HepG2 (cell line): ENCODE data around the gene PNPLA2. TPM values are rescaled to one million over a fixed set of nuclear protein-coding genes. Genes with fewer than 3 reads are reported as not detected.

Source experiments
- BORCS8-MEF2B ChIP-seq: sonication (generic); formaldehyde crosslinking; IDR thresholded peaks from 2 replicates; pipeline ENCODE4 v1.8.0; 2022; ENCODE audit warnings: mild to moderate bottlenecking, missing genetic modification reagents
- E2F1 ChIP-seq: sonication (generic); formaldehyde crosslinking; IDR thresholded peaks from 2 replicates; pipeline ENCODE4 v1.5.0; 2020; ENCODE audit warnings: missing genetic modification reagents
- ESRRA ChIP-seq: sonication (generic); formaldehyde crosslinking; IDR thresholded peaks from 2 replicates; pipeline ENCODE4 v1.5.1; 2020; ENCODE audit warnings: mild to moderate bottlenecking, low read depth, missing genetic modification reagents
- HMG20A ChIP-seq: IDR thresholded peaks from 2 replicates; pipeline ENCODE4 v1.6.1; 2016; ENCODE audit warnings: borderline replicate concordance
- PCBP2 ChIP-seq: fragments of 200-400 bp; formaldehyde crosslinking; optimal IDR thresholded peaks from 2 replicates; pipeline ENCODE3; 2018; ENCODE audit warnings: low read length, low read depth; ENCODE audit not compliant: poor library complexity, severe bottlenecking
- PHF5A ChIP-seq: IDR thresholded peaks from one replicate; pipeline ENCODE4 v1.6.1; 2018; ENCODE audit warnings: low read depth, missing genetic modification reagents; ENCODE audit not compliant: unreplicated experiment
- RERE ChIP-seq: IDR thresholded peaks from 2 replicates; pipeline ENCODE4 v1.6.1; 2016; ENCODE audit warnings: low read depth, missing genetic modification reagents, missing compliant biosample characterization
- STAT5B ChIP-seq: sonication (generic); formaldehyde crosslinking; IDR thresholded peaks from 2 replicates; pipeline ENCODE4 v1.4.0; 2020; ENCODE audit warnings: missing genetic modification reagents
- THAP8 ChIP-seq: sonication (generic); formaldehyde crosslinking; IDR thresholded peaks from 2 replicates; pipeline ENCODE4 v1.5.1; 2020; ENCODE audit warnings: missing genetic modification reagents, mild to moderate bottlenecking, borderline replicate concordance
- TRAFD1 ChIP-seq: sonication (generic); formaldehyde crosslinking; IDR thresholded peaks from 2 replicates; pipeline ENCODE4 v1.5.1; 2020; ENCODE audit warnings: missing genetic modification reagents, mild to moderate bottlenecking, borderline replicate concordance
- ZBTB2 ChIP-seq: sonication (generic); formaldehyde crosslinking; IDR thresholded peaks from 2 replicates; pipeline ENCODE4 v1.8.0; 2022; ENCODE audit warnings: low read depth, missing genetic modification reagents
- ZC3H4 ChIP-seq: sonication (generic); formaldehyde crosslinking; IDR thresholded peaks from 2 replicates; pipeline ENCODE4 v1.4.0; 2020; ENCODE audit warnings: missing genetic modification reagents, borderline replicate concordance
- ZNF235 ChIP-seq: sonication (generic); formaldehyde crosslinking; IDR thresholded peaks from 2 replicates; pipeline ENCODE4 v1.8.1; 2023; ENCODE audit warnings: mild to moderate bottlenecking, missing genetic modification reagents, borderline replicate concordance
- ZNF691 ChIP-seq: sonication (generic); formaldehyde crosslinking; IDR thresholded peaks from 2 replicates; pipeline ENCODE4 v1.4.0; 2020; ENCODE audit warnings: missing genetic modification reagents, low read depth, mild to moderate bottlenecking, borderline replicate concordance
- polyA plus RNA-seq, 8 experiments: library from polyadenylated mRNA; depleted of rRNA in 3 of 8; stranded (reverse) in 7 of 8; unstranded in 1 of 8; fragments of >200 nt; fragmentation: Illumina TruSeq in 4 of 8; extraction: Trizol in 4 of 8; gene quantifications; 2 replicates each; pipeline versions ENCODE4 v1.2.1 to v1.2.3, GENCODE V29; 2011 to 2016; ENCODE audit warnings: low read depth in 4 of 8, missing spikeins in 1 of 8, mixed read lengths in 1 of 8; ENCODE audit not compliant: insufficient read depth in 1 of 8
- total RNA-seq, 5 experiments: library from RNA; depleted of rRNA; stranded (reverse); fragments of >200 nt; fragmentation: Illumina TruSeq; extraction: Trizol; gene quantifications; 2 replicates each; pipeline ENCODE4 v1.2.3, GENCODE V29; 2016; ENCODE audit warnings: low read depth in 1 of 5

Gene PNPLA2
- total and polyA plus RNA-seq, 2 of the 13 experiments (the other 11 are each of a cell fraction or from before 2014, with no cell fraction given), result 10.5 to 43.2 TPM

GRCh38 chr11:809287-810039, 9.3 kb upstream of the PNPLA2 start, which contains the start of gene RPLP2 (continued):
- TF ChIP-seq ZNF691 (peak; percentile 22; the same call in 1 of the 2 replicates), ZBTB2 (CRISPR knock-in tag) (peak; percentile 82), ZNF235 (CRISPR knock-in tag) (no peak), ESRRA (CRISPR knock-in tag) (peak; percentile 57; the same call in 1 of the 2 replicates), HMG20A (CRISPR knock-in tag) (no peak), BORCS8-MEF2B (peak; percentile 92; the same call in 1 of the 2 replicates), PHF5A (CRISPR knock-in tag) (no peak), STAT5B (CRISPR knock-in tag) (peak; percentile 41; the same call in 1 of the 2 replicates), ZC3H4 (CRISPR knock-in tag) (no peak), E2F1 (CRISPR knock-in tag) (peak; percentile 88), THAP8 (CRISPR knock-in tag) (no peak; the same call in 1 of the 2 replicates), PCBP2 (no peak), RERE (CRISPR knock-in tag) (no peak), TRAFD1 (peak; percentile 20; the same call in 1 of the 2 replicates)
